Fibroblast of the aortic adventitia (primary cell): ENCODE data around the gene FKBP9. TPM values are rescaled to one million over a fixed set of nuclear protein-coding genes. Genes with fewer than 3 reads are reported as not detected.
"Not testable (repeated sequence)": the region's sequence is repeated elsewhere in the genome, so short reads cannot be mapped to it uniquely, and the experiment has no call there.

Experiments
- DNase-seq: peaks from one replicate; pipeline ENCODE4 v3.0.0-alpha.2; 2010; ENCODE audit warnings: low read depth
- H3K4me3 ChIP-seq: 2 replicates; pipeline ENCODE4 v1.5.1; 2011; ENCODE audit warnings: low read depth, mild to moderate bottlenecking, control low read depth, low read length, moderate library complexity
- CTCF ChIP-seq: IDR thresholded peaks from 2 replicates; pipeline ENCODE4 v1.5.1; 2011; ENCODE audit warnings: mild to moderate bottlenecking, low read length, control low read depth, inconsistent platforms; ENCODE audit not compliant: insufficient read depth
- total RNA-seq: library from RNA; depleted of rRNA; stranded (reverse); fragments of >200 nt; gene quantifications from 2 replicates; pipeline ENCODE4 v1.2.3, GENCODE V29; 2012; ENCODE audit warnings: low replicate concordance

Gene FKBP9, protein sequence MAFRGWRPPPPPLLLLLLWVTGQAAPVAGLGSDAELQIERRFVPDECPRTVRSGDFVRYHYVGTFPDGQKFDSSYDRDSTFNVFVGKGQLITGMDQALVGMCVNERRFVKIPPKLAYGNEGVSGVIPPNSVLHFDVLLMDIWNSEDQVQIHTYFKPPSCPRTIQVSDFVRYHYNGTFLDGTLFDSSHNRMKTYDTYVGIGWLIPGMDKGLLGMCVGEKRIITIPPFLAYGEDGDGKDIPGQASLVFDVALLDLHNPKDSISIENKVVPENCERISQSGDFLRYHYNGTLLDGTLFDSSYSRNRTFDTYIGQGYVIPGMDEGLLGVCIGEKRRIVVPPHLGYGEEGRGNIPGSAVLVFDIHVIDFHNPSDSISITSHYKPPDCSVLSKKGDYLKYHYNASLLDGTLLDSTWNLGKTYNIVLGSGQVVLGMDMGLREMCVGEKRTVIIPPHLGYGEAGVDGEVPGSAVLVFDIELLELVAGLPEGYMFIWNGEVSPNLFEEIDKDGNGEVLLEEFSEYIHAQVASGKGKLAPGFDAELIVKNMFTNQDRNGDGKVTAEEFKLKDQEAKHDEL
- 387 and 831 TPM in 2 replicates for total RNA-seq

DNA sequence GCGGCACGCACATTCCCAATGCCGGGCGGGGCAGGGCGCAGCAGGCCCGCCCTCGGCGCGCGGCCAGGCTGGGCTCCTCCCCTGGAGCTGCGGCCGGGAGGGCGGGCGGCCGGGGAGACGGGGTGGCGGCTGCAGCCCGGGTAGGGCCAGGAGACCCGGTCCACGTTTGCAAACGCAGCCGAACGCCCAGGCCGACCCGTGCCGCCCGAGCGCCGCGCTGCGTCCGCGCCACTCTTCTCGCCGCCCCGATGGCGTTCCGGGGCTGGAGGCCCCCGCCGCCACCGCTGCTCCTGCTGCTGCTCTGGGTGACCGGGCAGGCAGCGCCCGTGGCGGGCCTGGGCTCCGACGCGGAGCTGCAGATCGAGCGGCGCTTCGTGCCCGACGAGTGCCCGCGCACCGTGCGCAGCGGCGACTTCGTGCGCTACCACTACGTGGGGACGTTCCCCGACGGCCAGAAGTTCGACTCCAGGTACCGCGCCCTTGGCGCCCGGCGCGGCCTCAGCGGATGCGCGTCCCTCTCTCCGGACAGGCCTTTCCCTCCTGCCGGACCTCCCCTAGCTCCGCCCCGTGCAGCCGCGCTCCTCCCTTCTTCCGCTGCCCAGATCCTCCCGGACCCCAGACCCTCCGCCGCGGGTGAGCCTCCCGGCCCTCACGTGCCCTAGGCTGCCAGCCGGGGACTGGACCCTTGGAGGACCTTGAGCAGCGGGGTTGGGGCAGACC, at the start of gene FKBP9:
Gene FKBP9 (plus strand): TSS at position 115 of the 720 bp plus-strand sequence. CDS start 134 bp downstream, at position 249.
- H3K4me3 ChIP-seq: peak within 1 kb of the TSS; percentile 90
- peak; percentile 85 for DNase-seq
- TF ChIP-seq CTCF: no peak

GRCh38 chr7:32910195-32910594, 47.0 kb upstream of the FKBP9 start:
- H3K4me3 ChIP-seq: no peak overlapping the region
- DNase-seq: no peak
- no peak for TF ChIP-seq CTCF

DNA sequence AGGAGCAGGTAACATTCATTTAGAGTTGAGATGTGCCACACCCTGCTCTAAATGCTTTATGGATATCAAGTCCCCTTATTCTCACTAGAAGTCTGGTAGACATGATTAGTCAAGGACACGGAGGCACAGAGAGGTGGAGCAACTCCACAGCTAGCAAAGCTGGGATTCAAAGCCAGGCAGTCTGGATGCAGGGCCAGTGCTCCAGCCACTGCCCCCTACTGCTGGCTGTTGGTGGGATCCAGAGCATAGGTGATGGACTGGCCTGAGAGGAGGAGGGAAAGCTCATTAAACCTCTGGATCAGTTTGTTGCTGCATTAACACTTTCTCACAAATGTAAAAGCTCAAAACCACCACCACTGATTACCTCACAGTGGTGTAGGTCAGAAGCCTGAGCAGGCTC, 43.1 kb upstream of the FKBP9 start:
- H3K4me3 ChIP-seq: no peak overlapping the region
- DNase-seq: no peak
- TF ChIP-seq CTCF: peak; percentile 7

GRCh38 chr7:32915041-32915536, 42.2 kb upstream of the FKBP9 start:
- no peak overlapping the region for H3K4me3 ChIP-seq
- no peak for DNase-seq
- TF ChIP-seq CTCF: no peak

DNA sequence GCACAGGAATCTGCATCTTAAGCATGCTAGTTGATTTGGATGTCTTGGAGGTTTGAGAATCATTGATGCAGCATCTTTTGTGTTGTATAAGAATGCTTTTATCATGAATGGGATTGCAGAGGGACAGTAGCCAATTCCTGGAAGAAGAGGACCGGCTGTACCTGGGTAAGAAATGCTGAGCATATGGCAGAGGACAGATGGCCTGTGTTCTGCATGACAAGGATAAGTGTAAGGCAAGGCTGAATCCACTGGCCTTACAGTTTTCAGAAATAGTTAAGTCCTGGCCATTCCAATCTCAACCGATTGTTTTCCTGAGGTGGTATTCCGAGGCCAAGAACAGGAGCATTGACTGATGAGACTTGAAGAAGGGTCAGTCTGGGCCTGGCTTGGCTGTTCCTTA, 41.2 kb upstream of the FKBP9 start:
- no peak for TF ChIP-seq CTCF
- no peak overlapping the region for H3K4me3 ChIP-seq
- no peak for DNase-seq

- H3K4me3 ChIP-seq, DNase-seq: not testable (repeated sequence)
Observed at GRCh38 chr7:32916994-32917393, 40.2 kb upstream of the FKBP9 start.

DNA sequence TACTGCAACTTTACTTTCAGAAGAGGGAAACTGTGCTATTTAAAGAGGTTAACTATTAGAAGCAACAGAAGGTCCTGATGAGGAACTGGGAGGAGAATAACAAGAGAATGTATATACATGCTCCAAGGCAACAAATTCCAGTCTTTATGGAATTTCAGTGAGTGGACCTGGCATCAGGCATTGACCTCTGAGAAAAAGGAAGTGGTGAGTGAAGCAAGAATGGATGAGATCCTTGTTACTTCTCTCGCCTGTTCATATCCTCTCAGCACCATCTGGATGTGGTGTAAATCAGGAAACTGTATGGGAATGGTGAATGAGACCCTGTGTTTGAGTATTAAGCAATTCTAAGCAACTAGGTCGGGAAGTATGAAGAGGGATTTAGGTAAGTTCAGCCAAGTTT, 35.3 kb upstream of the FKBP9 start:
- DNase-seq: peak; percentile 31
- H3K4me3 ChIP-seq: no peak overlapping the region
- no peak for TF ChIP-seq CTCF
